Gastroesophageal sphincter (tissue), 3 donors: ENCODE measurements around the gene FOXN1.

ENCODE experiments used
- POLR2AphosphoS5 ChIP-seq: sonication (generic); formaldehyde crosslinking; IDR thresholded peaks from one replicate; pipeline ENCODE4 v1.6.1; 2017; ENCODE audit warnings: antibody characterized with exemption
- TF ChIP-seq, protein P1 (sequence below), 4 experiments: fragments of 200-600 bp in 2 of 4; fragments of 450-650 bp in 2 of 4; sonication (generic) in 1 of 4; IDR thresholded peaks; one replicate each; pipeline ENCODE4 v1.5.1; 2017 to 2019; ENCODE audit warnings: antibody characterized with exemption in 4 of 4, mild to moderate bottlenecking in 2 of 4, moderate library complexity in 2 of 4

- TF ChIP-seq, protein P1, sequence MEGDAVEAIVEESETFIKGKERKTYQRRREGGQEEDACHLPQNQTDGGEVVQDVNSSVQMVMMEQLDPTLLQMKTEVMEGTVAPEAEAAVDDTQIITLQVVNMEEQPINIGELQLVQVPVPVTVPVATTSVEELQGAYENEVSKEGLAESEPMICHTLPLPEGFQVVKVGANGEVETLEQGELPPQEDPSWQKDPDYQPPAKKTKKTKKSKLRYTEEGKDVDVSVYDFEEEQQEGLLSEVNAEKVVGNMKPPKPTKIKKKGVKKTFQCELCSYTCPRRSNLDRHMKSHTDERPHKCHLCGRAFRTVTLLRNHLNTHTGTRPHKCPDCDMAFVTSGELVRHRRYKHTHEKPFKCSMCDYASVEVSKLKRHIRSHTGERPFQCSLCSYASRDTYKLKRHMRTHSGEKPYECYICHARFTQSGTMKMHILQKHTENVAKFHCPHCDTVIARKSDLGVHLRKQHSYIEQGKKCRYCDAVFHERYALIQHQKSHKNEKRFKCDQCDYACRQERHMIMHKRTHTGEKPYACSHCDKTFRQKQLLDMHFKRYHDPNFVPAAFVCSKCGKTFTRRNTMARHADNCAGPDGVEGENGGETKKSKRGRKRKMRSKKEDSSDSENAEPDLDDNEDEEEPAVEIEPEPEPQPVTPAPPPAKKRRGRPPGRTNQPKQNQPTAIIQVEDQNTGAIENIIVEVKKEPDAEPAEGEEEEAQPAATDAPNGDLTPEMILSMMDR (IDR thresholded peaks at IDR 0.05) = no peak
- TF ChIP-seq POLR2AphosphoS5 = no peak
Measured at GRCh38 chr17:28534740-28535375, 28.7 kb downstream of the FOXN1 start.
